Measurements from ENCODE around the gene CHRNA7.

CHRNA7 gene

DNA sequence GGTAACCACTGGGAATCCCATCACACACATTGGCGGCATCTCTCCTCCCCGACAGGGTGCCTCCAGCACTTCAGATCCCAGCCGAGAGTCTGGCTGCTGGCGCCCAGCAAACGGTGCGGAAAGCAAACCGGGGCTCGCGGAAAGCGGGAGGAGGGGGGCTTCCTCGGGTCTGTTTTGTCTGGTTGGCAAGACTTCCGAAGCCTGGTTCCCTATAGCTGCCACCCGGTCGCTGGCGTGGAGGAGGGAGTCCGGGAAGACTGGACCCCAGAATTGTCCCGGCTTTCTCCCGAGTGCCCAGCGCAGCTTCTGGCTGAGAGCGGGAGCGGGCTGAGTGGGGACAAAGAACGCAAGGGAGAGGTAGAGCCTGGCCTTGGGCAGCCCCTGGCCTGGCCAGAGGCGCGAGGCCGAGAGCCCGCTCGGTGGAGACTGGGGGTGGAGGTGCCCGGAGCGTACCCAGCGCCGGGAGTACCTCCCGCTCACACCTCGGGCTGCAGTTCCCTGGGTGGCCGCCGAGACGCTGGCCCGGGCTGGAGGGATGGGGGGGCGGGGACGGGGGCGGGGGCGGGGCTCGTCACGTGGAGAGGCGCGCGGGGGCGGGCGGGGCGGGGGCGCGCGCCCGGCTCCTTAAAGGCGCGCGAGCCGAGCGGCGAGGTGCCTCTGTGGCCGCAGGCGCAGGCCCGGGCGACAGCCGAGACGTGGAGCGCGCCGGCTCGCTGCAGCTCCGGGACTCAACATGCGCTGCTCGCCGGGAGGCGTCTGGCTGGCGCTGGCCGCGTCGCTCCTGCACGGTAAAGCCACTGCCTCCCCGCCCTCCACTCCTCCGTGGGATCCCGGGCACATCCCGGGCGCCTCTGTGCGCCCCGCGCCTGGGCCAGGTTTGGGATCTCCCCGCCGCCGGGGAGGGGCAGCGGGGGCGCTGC lies at the start of gene CHRNA7:
Gene CHRNA7, plus strand, starts transcription at position 654 of the 920 bp plus-strand sequence. Its CDS starts 80 bp downstream, at position 734.
- no peak for DNase-seq (ENCODE audit: low read depth, low spot score)

GRCh38 chr15:31985607-31986006 lies 44.7 kb upstream of the CHRNA7 start:
- DNase-seq (ENCODE audit: low read depth, low spot score) = no peak

GRCh38 chr15:31993062-31993461 lies 37.3 kb upstream of the CHRNA7 start:
- DNase-seq (ENCODE audit: low read depth, low spot score) = no peak

DNA sequence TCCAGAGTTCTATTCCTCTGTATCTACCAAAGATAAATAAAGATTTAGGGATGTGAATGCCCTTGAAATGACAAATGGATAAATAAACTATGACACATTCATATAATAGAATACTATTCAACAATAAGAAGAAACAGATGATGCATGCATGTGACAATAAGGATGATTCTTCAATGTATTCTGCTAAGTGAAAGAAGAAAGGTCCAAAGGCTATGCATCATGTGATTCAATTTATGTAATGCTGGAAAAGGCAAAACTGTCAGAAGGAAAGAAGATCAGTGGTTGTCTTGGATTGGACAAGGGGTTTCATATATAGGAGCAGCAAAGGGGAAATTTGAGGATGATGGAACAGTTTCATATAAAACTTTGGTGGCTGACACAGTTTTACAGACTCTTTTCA lies 32.6 kb upstream of the CHRNA7 start:
- no peak for DNase-seq (ENCODE audit: low read depth, low spot score)

- DNase-seq (ENCODE audit: low read depth, low spot score) = no peak
Measured at GRCh38 chr15:32003558-32003957, 26.8 kb upstream of the CHRNA7 start.

DNA sequence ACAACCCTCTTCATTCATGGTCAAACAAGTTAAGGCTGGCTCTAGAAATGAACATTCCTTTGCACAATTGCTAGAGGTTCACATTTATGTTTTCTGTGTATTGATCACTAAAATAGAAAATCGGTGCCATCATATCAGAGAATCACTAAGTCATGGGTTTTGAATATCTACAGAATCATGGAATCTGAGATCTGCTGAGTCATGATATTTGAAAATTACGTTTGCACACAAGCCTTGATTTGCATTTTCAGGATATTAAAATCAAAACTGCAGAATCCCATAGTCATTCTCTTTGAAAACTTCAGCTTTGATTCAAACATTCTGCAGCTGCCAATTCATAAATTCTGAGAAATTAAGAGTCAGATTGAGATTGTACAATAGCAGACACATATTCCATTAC lies 26.1 kb upstream of the CHRNA7 start:
- no peak for DNase-seq (ENCODE audit: low read depth, low spot score)

DNA sequence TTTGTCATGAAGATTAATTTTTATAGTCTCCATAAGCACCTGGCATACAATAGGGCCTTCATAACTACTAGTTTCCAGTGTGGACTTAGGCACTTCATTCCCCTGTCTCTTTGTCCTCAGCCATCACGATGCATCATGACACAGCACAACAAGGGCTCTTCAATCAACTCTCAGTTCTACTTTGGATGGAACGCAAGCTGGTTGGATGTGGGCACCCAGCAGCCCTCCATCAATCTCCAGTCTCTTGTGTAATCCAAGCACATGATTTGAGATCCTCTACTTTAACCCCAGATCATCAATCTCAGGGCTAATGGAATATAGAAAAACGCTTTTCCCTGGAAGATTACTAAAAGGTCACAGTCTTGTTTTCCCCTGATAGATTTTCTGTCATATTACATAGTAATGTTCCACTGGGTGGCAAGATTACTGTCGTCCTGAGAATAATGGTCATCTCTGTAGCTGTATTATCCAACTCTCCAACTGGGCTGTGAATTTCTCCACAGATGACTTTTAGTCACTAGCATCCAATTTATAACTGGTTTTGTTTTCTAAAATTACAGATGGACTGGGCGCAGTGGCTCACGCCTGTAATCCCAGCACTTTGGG lies 22.9 kb upstream of the CHRNA7 start:
- no peak for DNase-seq (ENCODE audit: low read depth, low spot score)

GRCh38 chr15:32014953-32015352 lies 15.4 kb upstream of the CHRNA7 start:
- no peak for DNase-seq (ENCODE audit: low read depth, low spot score)

DNA sequence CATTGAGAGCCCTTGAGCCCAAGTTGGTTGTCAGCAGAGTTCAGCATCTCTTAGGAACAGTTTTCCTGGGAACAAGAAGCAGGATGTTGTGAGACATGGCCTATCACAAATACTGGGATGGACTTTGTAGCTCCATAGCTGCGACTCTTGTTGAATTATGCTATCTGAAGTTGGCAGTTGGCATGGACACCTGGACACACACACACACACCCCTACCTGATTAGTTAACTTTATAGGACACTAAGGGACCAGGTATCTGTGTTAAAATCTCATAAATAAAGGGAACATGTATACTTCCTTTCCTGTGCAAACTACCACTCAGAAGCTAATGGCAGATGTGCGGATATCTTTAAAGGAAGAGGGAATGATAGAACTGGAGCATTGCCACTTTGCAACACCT lies 10.2 kb upstream of the CHRNA7 start:
- no peak for DNase-seq (ENCODE audit: low read depth, low spot score)

DNA sequence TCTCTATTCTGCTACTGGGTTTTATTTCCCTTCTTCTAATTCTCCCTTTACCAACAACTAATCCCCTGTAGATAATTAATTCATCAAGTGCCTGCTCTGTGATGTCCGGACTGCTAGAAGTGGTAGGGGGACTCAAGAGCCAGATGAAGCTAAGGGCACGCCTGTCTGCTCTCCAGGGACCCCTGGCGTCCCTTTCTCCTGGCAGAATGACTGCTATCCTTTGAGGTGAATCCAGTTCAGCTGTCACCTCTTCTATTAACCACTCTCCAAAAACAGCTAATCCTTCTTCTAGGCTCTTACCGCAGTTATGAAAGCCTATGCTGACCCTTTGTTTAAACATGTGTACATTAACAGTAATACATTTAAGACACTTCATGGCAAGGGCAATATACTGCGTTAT lies 1.4 kb upstream of the CHRNA7 start:
- no peak for DNase-seq (ENCODE audit: low read depth, low spot score)

- no peak for DNase-seq (ENCODE audit: low read depth, low spot score)
Measured at GRCh38 chr15:32029409-32029861, 880 bp upstream of the CHRNA7 start.

- no peak for DNase-seq (ENCODE audit: low read depth, low spot score)
Measured at GRCh38 chr15:32030795-32031194, 480 bp downstream of the CHRNA7 start.

GRCh38 chr15:32033186-32033890 lies 3.0 kb downstream of the CHRNA7 start:
- DNase-seq (ENCODE audit: low read depth, low spot score) = no peak

DNA sequence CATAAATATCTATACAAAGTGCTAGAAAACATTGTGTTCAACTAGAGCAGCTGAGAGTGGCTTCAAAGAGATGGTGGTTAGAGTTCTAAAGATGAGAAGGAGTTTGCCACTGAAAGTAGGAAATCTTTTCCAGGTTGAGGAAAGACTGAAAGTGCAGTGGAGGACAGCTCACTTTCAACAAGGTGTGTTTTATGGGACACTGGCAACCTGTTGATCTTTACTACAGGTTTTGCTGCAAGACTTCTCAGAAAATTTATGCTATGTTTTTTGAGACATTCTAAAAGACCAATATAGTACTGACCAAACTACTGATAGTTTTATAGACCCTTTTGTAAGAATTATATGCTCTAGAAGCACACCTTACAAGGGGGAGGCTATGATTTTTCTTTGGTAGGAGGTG lies 3.8 kb downstream of the CHRNA7 start:
- no peak for DNase-seq (ENCODE audit: low read depth, low spot score)

DNA sequence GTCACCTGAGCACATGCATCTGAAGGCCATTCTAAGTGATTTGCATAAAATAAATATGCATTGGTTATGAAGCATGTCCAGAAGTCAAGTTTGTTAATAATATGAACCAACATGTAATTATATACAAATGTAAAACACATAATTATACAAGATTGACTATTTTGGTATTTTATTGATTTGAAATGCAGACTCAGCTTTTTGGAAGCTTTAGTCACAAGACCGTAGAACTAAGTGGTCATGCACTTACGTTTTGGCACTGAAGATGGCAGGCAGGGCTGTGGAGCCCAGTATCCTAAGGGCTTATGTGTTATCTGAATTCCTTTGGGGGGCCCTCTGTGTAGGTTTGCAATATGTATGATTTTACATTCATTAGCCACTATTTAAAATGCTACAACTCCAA lies 5.0 kb downstream of the CHRNA7 start:
- no peak for DNase-seq (ENCODE audit: low read depth, low spot score)

- DNase-seq (ENCODE audit: low read depth, low spot score) = no peak
Measured at GRCh38 chr15:32036971-32037370, 6.7 kb downstream of the CHRNA7 start.

GRCh38 chr15:32041294-32041693 lies 11.0 kb downstream of the CHRNA7 start:
- DNase-seq (ENCODE audit: low read depth, low spot score) = no peak

DNA sequence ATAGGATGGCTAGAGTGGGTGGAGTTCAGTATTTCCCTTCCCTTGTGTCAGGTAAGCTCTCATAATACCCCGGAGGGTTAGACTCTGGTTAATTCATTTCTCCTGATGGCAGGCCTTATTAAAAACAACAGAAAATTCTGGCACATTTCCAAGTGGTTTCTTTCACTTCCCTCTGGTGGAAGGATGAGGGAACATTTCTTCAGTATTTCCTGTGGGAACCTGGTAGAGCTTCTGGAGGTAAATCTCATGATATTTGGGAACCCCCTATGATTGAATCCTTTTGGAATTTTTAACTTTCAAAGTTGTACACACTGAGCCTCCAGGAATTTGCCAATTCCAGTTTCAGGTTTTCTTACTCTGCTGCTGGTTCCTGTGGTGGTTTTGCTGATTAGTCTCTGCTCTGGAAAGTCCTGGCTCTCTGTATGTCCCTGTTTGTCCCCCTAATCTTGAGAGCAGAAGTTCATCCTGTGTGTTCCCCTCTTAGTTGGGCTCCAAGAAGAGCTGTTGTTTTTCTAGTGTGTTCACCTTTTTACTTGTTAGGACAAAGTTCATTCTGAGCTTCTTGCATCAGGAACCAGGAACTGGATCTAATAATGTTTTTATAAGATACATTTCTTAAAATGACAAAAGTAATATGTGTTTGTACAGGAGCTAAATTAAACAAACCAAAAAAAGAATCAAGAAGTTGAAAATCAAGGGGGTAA lies 12.1 kb downstream of the CHRNA7 start:
- no peak for DNase-seq (ENCODE audit: low read depth, low spot score)

GRCh38 chr15:32053719-32054118 lies 23.4 kb downstream of the CHRNA7 start:
- DNase-seq (ENCODE audit: low read depth, low spot score) = no peak

- no peak for DNase-seq (ENCODE audit: low read depth, low spot score)
Measured at GRCh38 chr15:32057876-32058425, 27.6 kb downstream of the CHRNA7 start.

DNA sequence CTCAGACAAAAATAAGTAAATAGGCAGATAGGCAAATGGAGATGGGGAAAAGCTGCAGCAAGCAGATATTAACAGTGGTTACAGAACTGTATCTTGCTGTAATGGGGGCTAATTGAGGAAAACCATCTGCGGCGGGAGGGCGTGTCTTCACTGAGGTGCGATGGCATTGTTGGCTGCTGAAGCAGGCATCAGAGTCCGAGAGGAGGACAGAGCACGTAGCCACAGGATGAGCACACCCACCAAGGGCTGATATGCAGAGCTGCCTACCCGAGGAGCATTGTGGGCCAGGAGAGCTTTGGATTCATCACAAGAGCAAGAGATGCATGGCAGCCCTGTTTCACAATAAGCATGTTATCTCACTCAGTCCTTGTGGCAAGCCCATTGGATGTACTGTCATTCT lies 30.4 kb downstream of the CHRNA7 start:
- no peak for DNase-seq (ENCODE audit: low read depth, low spot score)
